Lung (tissue), 12 donors: ENCODE measurements around the gene FER1L5. TPM values are rescaled to one million over a fixed set of nuclear protein-coding genes. Genes with fewer than 3 reads are reported as not detected.

ENCODE experiments used
- ATAC-seq: fragments of 200-7000 bp; cut with Tn5 transposase; one replicate; pipeline ENCODE4 v1.9.1; 2020; ENCODE audit warnings: moderate number of reproducible peaks; ENCODE audit not compliant: insufficient read depth, low FRiP score
- DNase-seq, 3 donors: peaks; one replicate each; pipeline ENCODE4 v3.0.0-alpha.2; 2013 to 2017
- H3K27ac ChIP-seq, 2 donors: one replicate each; pipeline ENCODE4 v1.5.1; 2013; ENCODE audit warnings: mild to moderate bottlenecking in 2 of 2, moderate library complexity in 2 of 2, control low read depth in 1 of 2, inconsistent platforms in 1 of 2, low read depth in 1 of 2, low read length in 1 of 2
- H3K27me3 ChIP-seq, 3 donors: one replicate each; pipeline ENCODE4 v1.5.1; 2013; ENCODE audit warnings: low read length in 2 of 3; ENCODE audit not compliant: control insufficient read depth in 3 of 3, insufficient read depth in 3 of 3
- H3K36me3 ChIP-seq, 4 donors: one replicate each; pipeline ENCODE4 v1.5.1; 2013; ENCODE audit warnings: low read length in 4 of 4, mild to moderate bottlenecking in 1 of 4, moderate library complexity in 1 of 4; ENCODE audit not compliant: control insufficient read depth in 4 of 4, insufficient read depth in 4 of 4
- H3K4me1 ChIP-seq, 5 donors: one replicate each; pipeline ENCODE4 v1.5.1; 2013; ENCODE audit warnings: low read length in 5 of 5, mild to moderate bottlenecking in 2 of 5, moderate library complexity in 1 of 5; ENCODE audit not compliant: control insufficient read depth in 5 of 5, insufficient read depth in 5 of 5
- H3K4me3 ChIP-seq: one replicate; pipeline ENCODE4 v1.5.1; 2013; ENCODE audit warnings: mild to moderate bottlenecking, control low read depth, moderate library complexity
- H3K9ac ChIP-seq, 2 donors: one replicate each; pipeline ENCODE4 v1.5.1; 2013; ENCODE audit warnings: low read length in 2 of 2, control low read depth in 1 of 2; ENCODE audit not compliant: insufficient read depth in 1 of 2
- H3K9me3 ChIP-seq, 4 donors: one replicate each; pipeline ENCODE4 v1.5.1; 2013; ENCODE audit warnings: low read length in 3 of 4, mild to moderate bottlenecking in 1 of 4, moderate library complexity in 1 of 4; ENCODE audit not compliant: control insufficient read depth in 4 of 4, insufficient read depth in 3 of 4
- CTCF ChIP-seq: IDR thresholded peaks from 2 replicates; pipeline ENCODE4 v1.5.1; 2012; ENCODE audit warnings: mild to moderate bottlenecking; ENCODE audit errors: control extremely low read depth, extremely low read depth
- WGBS, 2 donors: extraction: QIAGEN DNeasy Blood & Tissue Kit; methylation state at CpG; one replicate each; pipeline ENCODE4 v1.1.7; 2013; 5-methylcytosine and 5-hydroxymethylcytosine counted together
- polyA plus RNA-seq, 2 donors: library from polyadenylated mRNA; stranded (reverse); fragments of 200-250 nt; gene quantifications; one replicate each; pipeline ENCODE4 v1.2.1, GENCODE V29; 2013
- total RNA-seq, 2 donors: library from RNA; depleted of rRNA in 1 of 2; stranded (reverse); fragments of >200 nt in 1 of 2; gene quantifications; one replicate each; pipeline ENCODE4 v1.2.1, GENCODE V29; 2014 to 2021
- donor health status: control.
- donor health status: control.
- donor health status: Bipolar disorder and iron deficiency.
- donor health status: healthy.
- donor health status: DM: yes; HTN: yes; CAD: no.

FER1L5 gene
- total and polyA plus RNA-seq, 4 donors: 0.09 to 0.77 (median 0.40) TPM

DNA sequence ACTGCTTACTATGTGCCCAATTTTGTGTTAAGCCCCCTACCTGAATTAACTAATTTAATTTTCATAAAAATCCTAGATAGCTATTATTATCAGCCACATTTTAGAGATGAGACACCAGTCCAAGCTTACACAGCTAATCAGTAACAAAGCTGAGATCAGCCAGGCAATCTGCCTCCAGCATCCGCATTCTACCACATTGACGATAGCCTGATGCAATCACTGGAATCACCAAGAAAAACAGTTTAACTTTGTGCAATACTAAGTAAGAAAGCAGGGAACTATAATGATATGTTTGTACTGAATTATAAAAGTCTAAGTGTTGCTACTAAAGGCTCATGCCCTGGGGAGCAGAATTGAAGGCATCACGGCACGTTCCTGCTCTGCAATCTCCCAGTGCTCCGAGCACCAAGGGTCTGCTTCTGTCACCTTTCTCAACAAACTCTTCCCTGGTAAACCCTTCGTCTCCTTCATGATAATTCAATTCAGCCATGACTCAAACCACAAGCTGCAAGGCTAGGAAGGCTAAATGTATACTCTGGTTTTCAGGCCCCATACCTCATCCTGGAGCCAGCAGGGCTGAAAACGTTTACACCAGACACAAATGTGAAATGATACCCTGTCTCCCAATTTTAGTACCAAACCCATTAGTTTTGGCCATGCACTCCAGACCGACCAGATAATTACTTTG is 23.8 kb upstream of the FER1L5 start:
- no peak for TF ChIP-seq CTCF
- H3K27me3 ChIP-seq: no peaks in the 10 kb centered on the region
- H3K27ac ChIP-seq: peak overlapping the region in 1 of 2 donors; percentile 76
- DNase-seq (peak in 1 of 3 donors; percentile 22), ATAC-seq (peak; percentile 30)
- H3K4me1 ChIP-seq: peaks cover 0 to 10% (median 0%) of the 10 kb centered on the region in 5 donors
- H3K4me3 ChIP-seq: no peak overlapping the region
- no peaks in the 10 kb centered on the region for H3K9me3 ChIP-seq
- WGBS, 2 donors: 48 to 78% methylated on average over 8 of the region's 8 CpGs
- H3K9ac ChIP-seq: no peak overlapping the region
- peaks cover 16 to 27% (median 24%) of the 10 kb centered on the region in 4 donors for H3K36me3 ChIP-seq

GRCh38 chr2:96622544-96622943 is 20.0 kb upstream of the FER1L5 start:
- 96 to 100% methylated on average over 3 of the region's 3 CpGs for WGBS, 2 donors
- peaks cover 11 to 27% (median 13%) of the 10 kb centered on the region in 4 donors for H3K36me3 ChIP-seq

DNA sequence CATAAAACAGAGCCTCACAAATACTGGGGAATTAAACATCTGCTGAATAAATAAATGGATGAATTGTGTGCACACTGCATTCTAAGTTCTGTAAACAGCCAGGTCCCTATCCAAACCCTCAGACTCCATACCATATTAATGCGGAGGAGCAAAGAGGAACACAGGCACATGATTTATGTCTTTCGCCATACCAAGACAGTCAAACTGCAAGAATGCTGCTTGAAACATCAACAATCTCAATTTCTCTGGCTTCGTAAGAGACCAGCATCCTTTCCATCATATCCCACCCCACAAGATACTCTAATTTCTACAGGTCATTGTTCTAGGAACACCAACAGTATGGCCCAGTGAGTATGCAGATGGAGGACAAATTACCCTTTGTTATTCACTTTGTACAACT is 19.4 kb upstream of the FER1L5 start:
- Histone ChIP-seq H3K4me3 (no peak overlapping the region), H3K27me3 (no peaks in the 10 kb centered on the region), H3K4me1 (peaks cover 2 to 15% (median 5%) of the 10 kb centered on the region in 5 donors), H3K36me3 (peaks cover 11 to 32% (median 18%) of the 10 kb centered on the region in 4 donors), H3K9me3 (no peaks in the 10 kb centered on the region), H3K27ac (no peak overlapping the region), H3K9ac (no peak overlapping the region)
- DNase-seq: no peak
- 44 to 79% methylated on average over 3 of the region's 3 CpGs for WGBS, 2 donors
- no peak for ATAC-seq
- no peak for TF ChIP-seq CTCF

More at GRCh38 chr2:96622544-96622943, 20.0 kb upstream of the FER1L5 start:
- DNase-seq (no peak), ATAC-seq (no peak)
- Histone ChIP-seq H3K9ac (no peak overlapping the region), H3K27ac (peak overlapping the region in 1 of 2 donors; percentile 37), H3K4me1 (peaks cover 2 to 15% (median 6%) of the 10 kb centered on the region in 5 donors), H3K27me3 (no peaks in the 10 kb centered on the region), H3K9me3 (no peaks in the 10 kb centered on the region), H3K4me3 (no peak overlapping the region)
- no peak for TF ChIP-seq CTCF
